COLO829 (cell line): ENCODE measurements around the gene DCLK1.
"Not testable (repeated sequence)": the region's sequence is repeated elsewhere in the genome, so short reads cannot be mapped to it uniquely, and the experiment has no call there.

Source experiments
- DNase-seq: peaks from one replicate; pipeline ENCODE4 v3.0.0; 2012; ENCODE audit warnings: low spot score

Gene DCLK1

DNA sequence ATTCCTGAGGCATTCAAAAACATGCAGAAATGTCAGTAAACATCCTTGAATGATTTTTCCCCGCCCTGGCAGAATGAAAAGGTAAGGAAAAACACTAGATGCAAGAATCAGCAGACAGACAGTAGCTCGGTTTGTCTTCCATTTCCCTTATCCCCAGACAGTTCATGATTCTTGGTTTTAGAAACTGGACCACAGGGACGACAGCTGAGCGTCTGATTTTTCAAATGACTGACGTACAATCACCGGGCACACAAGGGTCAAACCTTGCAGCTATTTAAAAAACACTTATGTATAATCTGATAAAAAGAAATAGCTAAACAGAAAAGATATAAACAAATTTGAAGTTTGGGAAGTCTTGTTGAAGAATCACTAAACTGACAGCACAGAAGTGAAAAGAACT is 47.1 kb downstream of the DCLK1 start:
- DNase-seq = no peak

GRCh38 chr13:36082806-36083205 is 48.4 kb downstream of the DCLK1 start:
- DNase-seq = no peak

GRCh38 chr13:36082396-36082795 is 48.8 kb downstream of the DCLK1 start:
- no peak for DNase-seq

DNA sequence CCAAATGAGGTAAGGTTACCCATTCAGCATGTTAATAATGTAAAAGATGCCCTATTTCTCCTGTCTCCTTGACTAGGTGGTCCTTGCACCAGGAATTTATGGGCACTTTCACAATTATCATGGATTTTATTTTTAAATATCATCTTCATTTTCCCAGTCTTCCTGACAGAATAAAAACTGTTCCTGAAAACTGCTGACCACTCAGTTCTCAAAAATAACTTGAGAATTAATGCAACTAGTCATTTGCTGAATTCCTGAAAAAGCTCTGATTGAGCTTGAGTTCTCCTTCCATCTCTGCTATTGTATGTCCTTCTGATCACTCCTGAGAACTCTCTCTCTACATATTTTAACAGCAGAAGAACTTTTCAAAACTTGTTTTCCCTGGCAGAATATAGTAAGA is 55.0 kb downstream of the DCLK1 start:
- no peak for DNase-seq

DNA sequence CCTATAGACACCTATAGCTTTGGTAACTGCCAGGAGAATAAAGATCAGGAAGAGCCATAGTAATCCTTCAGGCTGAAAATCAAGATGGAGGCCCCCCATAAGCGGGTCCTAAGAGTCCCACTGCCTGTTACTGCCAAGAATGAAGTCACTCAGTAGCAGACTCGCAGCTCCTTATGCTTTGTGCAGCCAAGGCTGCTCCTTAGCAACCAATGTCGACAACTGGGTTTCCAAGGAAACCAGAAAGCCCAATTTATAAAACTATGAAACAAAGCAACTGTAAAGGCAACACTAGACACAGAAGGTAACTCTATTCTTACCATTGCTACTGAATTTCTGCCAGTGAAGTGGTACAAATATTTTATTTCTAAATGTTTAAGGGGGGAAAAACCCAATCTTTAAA is 56.5 kb downstream of the DCLK1 start:
- no peak for DNase-seq

DNA sequence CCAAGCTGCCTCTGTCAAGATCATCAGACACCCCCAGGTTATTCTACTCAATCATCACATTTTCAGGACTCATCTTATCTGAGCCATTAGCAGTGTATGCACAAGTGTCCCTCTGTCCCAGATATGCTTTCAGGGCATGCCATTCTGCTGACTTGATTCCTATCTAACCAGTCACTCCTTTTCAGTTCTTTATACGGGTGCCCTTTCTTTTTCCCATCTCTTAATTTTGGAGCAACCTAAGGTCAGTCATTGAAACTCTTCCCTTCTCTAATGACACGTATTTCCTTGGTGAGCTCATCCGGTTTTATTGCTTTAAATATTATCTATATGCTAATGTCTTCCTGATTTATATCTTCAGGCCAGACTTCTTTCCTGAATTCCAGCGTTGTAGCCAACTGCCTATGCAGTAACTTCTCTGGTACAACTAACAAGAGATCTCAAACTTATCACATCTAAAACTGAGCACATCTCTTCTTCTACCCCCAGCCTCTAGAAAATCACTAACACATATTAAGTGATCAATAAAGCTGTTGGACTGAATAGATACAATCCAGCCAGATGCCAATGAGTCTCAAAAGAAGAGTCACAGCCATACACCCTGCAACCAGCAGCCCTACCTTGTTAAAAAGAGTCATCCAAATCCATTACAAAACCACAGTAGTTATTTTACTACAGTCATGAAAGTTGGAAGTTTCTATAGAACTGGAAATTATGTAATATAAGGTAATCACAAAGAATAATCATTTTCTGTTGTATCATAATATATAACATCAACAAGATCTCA is 58.8 kb downstream of the DCLK1 start:
- peak; percentile 63 for DNase-seq

DNA sequence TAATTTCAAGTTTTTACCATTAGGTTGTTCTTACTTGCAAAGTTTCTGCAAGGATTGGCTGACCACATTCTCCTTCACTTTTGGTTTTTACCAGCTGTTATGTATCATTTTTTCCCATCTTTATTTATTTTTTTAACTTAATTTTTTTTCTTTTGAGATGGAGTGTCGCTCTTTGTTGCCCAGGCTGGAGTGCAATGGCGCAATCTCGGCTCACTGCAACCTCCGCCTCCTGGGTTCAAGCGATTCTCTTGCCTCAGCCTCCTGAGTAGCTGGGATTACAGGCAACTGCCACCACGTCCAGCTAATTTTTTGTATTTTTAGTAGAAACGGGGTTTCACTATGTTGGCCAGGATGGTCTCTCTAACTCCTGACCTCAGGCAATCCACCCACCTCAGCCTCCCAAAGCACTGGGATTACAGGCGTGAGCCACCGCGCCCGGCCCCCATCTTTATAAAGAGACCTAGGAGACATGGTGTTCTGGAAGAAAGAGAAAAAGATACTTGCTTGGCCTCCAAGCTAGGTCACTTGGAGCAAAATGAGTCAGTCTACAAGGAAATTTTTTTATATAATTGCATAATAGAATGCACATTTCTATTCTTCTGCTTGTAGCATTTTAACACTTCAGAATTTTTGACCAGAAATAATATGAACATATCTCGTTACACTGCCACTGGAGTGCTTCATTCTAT is 60.5 kb downstream of the DCLK1 start:
- not testable (repeated sequence) for DNase-seq

DNA sequence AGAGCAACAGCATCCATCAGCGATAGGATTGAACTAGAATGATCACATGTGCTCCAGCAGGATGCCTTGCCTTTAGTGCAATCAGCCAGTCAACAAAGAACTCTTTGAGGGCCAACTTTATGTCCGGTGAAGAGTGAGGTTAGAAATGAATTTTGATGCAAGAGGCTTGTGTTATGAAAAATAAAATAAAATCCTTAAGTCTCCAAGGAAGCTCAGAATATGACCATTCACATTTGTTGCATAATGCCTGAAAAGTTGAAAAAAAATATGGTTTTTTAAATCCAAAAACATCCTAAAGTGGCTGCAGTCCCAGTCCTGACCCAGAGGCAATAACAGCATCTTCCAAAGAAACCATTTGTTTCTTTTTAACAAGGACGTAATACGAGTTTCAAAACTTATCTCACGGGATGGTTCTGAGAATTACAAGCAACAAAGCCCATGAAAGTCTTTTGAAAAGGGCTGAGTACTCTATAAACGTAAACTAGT is 61.3 kb downstream of the DCLK1 start:
- DNase-seq = peak; percentile 66

DNA sequence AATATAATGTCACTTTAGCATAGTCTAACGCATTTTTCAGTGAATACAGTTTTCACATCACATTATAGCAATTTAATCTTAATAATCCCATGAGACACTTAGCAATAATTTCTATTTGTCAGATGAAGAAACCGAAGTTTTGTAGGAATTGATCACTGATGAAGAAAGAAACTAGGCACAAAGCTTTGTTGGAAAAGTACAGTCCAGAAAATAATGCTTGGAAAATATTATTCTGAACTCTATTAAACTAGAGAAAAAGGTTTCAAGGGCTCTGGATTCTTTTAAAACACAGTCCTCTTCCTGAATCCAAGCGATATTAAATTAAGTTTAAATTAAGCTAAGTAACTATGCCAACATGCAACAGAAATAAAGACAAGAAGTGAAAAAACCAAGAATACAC is 62.2 kb downstream of the DCLK1 start:
- DNase-seq = no peak

DNA sequence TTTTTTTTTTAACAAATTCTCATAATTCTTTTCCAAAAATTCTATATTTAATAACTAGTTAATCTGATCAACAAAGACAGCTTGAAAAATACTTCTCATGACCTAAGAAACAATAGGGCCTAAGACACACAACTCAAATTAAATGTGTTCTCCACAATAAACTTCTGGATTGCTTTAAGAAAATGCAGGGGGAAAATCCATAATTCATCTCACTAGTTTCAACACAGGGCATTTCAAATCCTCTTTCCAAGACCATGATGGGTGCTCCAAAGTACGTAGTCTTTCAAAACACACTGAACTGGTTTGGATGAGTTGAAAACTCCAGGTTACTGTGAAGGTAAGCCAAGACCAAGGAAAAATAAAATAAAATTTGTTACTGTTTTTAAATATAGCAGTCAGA is 62.6 kb downstream of the DCLK1 start:
- DNase-seq = no peak

GRCh38 chr13:36067746-36068381 is 63.3 kb downstream of the DCLK1 start:
- DNase-seq = no peak

- DNase-seq = no peak
These were observed 68.9 kb downstream of the DCLK1 start for GRCh38 chr13:36062249-36062648.

DNA sequence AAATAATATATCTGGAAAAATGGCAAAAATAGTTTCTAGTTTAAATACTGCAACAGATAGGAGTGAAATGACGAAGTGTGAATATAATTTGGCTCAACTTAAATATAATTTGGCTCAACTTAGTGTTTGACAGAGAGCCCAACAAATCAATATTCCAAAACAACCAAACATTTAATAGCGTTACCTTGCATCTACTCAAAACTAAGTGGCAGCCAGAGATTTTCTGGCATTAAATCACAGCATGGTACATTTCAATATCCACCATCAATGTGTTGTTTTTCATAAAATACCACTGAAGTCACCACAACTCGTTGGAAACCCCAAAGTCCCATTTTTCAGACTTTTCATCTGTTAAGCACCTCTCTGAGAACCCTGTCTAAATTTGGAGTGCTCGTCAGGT is 69.6 kb downstream of the DCLK1 start:
- DNase-seq = no peak

- no peak for DNase-seq
These were observed 70.1 kb downstream of the DCLK1 start for GRCh38 chr13:36061054-36061453.

GRCh38 chr13:36059321-36059720 is 71.9 kb downstream of the DCLK1 start:
- DNase-seq = no peak

- no peak for DNase-seq
These were observed 73.1 kb downstream of the DCLK1 start for GRCh38 chr13:36058116-36058515.

DNA sequence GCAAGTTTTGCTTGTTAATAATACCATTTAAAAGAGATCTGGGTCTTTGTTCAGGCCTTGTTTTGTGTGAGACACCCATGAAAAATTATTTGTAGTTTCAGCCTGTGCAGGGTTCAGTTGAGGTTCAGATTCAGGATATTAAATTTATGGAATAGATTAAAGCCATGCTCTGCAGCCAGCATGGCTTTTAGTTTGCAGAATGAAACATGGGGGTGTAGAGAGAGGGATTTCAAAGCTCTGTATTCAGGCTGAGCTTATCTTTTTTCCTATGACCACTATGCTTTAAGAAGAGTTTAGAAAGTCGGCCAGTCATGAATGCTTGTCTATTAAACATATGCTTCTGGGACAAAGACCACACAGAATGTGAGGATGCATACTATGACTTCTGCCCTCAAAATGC is 73.6 kb downstream of the DCLK1 start:
- DNase-seq = no peak

DNA sequence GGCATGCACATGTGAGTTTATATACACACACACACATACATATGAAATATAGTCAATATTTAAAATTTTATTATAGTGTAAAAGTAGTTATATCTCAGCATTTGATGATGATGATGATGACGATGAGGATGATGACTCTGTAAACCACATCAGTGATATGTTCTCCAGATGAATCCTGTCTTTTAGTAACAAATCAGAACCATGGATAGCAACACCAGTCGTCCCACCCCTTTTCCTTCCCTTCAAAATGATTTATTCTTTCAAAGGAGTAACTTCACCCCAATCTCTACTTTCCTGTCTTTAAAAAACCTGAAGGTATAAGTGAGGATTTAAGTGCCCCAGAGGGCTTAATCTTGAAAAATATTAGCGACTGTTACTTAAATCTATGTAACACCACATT is 74.1 kb downstream of the DCLK1 start:
- peak; percentile 20 for DNase-seq

GRCh38 chr13:36055366-36055765 is 75.8 kb downstream of the DCLK1 start:
- DNase-seq = no peak

DNA sequence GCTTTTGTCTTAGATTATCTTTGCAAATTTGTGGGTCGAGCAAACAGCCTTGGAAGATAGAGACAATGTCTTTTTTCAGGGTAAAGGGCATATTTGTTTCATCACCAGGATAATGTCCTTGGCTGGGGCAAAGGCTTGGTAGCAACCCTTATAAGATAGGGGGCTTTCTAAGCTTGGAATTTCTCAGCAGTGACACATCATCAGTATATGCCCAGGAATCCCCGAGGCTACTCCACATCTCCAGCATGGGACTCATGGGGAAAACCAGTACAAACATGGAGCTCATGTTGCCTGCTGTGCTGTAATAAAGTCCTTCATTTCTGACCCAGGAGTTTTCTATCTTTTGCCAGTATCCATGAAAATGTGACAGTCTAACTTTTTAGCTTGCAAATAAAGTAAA is 77.1 kb downstream of the DCLK1 start:
- no peak for DNase-seq

DNA sequence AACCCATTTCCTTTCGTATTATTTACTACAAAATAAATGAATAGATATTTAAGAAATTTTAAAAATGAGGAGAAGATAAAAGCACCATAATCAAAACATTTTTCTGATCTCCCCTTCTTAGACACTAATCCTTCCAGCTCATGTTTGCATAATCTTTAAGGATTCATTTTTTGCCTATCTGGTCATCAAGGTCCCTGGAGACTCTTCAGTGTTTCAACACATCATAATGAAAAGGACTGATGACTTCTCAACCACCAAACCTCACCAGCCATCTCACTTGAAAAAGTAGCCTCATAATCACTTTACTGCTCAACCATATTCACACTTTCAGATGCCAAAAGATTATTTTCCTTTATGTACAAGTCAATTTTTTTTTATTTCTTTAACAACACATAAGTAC is 80.1 kb downstream of the DCLK1 start:
- DNase-seq = no peak

DNA sequence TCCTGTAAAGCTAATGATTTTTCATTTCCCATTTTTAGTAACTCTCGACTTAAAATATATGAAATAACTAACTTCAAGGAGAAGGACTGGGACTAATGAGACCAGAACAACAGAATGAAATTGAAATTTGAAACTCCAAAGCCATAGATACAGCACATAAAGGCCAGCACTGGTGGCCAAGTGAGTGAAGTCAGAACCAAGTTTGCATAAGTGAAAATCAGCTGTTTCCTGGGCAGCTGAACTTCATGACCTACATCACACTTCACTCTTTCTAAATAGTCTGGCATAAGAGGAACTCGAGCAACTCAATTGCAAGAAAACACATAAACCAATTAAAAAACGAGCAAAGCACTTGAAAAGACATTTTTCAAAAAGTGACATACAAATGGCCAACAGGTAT is 84.5 kb downstream of the DCLK1 start:
- DNase-seq = no peak
